ENCODE results near the gene EARS2.
"Not testable (repeated sequence)": the region's sequence is repeated elsewhere in the genome, so short reads cannot be mapped to it uniquely, and the experiment has no call there.

The EARS2 gene

DNA sequence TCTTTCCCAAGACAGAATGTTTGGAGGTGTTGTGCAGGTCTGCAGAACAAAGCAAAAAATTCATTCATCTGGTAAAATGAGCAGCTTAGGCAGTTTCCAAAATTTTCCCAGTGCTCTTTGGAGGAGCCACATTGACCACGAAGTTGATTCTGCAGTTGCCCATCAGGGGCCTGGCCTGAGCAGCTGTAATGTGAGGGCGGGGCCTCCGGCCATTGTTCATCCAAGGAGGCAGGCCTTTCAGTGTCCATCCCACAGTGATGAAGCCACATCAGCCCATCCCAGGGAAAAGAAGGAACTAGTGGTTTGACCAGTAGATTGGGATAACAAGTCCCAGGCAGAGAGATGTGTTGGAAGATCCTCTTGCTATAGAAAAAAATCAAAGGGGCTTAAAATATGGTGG, 10.5 kb upstream of the EARS2 start:
- DNase-seq (ENCODE audit: low read depth): no peak

DNA sequence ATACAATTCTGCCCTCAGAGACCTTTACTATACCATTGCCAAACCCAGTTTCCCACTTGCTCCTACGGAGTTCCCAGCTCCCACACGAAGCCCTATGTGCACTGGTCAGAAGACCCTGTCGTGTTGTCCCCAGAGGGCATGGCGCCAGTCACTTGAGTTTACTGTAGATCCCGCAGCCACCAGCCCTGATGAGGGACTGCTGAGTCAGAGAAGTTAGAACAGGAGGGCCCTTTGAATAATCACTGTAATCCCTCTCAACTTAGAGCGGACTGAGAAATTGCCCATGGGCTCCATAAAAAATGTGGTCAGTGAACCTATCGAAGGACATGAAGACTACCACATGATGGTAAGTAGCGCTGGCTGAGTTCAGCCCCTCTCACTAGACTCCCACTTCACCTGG, 9.6 kb upstream of the EARS2 start:
- DNase-seq (ENCODE audit: low read depth): no peak

DNA sequence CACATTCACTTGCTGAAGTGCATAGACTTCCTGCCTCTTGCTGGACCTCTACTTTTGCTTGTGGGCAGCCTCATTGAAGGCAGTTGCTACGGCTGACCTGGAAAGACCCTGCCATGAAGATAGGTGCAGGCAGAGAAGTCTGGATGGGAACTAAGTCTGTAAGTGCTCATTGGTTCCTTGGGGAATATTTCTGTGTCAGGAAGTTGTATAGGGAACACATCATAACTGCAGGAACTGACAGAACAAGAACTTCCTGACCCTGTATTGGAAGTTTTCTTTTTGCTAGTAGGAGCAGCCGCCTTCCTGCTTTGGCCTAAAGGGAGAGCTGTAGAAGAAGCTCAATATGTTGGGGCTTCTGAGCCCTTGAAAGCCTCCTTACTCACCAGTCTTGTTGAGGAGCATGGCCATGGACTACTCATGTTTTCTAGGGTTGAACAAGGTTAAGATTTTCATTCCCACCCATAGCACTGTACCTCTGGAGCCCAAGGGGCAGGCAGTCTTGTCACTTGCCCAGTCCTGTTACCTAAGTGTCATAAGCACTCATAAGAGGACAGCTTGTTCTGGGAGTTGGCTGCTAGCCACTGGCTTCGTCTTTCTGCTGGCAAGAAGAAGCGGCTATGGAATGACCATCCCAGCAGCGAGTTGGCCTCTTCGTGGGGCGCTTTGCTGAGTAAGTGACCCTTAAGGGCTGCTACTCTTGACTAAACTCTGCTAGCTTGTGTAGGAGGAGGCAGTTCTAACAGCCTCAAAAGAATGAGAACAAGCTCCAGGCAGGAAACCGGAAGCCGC, 7.6 kb upstream of the EARS2 start:
- peak; percentile 3 for DNase-seq (ENCODE audit: low read depth)

DNA sequence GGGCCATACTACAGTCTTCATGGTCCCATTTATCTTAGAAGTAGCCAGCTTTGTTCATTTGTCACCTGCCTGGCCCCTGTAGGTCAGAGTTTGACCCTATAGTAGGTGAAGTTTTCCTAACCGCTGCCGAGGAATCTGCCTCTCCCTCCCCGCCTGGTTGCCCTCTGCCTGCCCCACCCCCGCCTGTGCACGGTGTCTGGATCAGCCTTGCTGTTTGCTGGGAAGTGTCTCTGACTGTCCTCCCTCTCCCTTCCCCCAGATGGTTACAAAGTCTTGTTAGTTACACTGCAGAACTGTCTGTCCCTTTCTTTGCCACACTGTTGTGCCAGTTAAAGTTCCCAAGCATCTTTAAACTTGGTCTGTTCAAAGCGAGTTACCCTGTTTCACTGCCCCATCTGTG, 6.0 kb upstream of the EARS2 start:
- no peak for DNase-seq (ENCODE audit: low read depth)

DNA sequence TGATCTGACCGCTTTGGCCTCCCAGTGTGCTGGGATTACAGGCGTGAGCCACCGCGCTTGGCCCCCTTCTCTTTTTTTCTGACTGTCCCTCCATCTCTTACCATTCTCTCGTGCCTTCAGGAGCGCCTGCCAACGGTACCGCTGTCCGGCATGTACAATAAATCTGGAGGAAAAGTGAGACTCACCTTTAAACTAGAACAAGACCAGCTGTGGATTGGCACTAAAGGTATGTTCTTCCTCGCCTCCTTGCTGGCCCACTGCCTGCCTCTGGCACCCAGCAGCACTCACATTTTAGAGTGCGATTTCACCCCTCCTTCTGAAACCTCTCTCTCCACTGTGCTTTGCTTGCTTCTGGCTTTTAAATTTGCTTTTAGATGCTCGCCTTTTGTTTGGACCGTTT, 5.4 kb upstream of the EARS2 start:
- no peak for DNase-seq (ENCODE audit: low read depth)

DNA sequence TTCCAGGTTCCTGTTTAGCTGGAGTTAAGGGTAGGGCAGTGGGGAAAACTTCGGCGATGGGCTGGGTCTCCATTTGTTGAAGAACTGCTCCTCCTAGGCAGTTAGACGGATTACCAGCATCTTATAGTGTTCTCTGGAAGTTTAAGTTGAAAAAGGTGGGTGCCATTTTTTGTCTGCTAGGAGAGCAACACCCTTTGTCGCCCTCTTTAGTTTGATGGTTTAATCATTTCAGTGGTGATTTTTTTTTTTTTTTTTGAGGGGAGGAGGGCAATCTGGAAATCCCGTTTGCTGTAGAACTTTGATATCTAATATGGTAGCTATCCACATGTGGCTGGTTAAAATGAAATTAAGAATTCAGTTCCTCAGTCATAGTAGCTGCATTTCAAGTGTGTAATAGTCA, 4.4 kb upstream of the EARS2 start:
- no peak for DNase-seq (ENCODE audit: low read depth)

DNA sequence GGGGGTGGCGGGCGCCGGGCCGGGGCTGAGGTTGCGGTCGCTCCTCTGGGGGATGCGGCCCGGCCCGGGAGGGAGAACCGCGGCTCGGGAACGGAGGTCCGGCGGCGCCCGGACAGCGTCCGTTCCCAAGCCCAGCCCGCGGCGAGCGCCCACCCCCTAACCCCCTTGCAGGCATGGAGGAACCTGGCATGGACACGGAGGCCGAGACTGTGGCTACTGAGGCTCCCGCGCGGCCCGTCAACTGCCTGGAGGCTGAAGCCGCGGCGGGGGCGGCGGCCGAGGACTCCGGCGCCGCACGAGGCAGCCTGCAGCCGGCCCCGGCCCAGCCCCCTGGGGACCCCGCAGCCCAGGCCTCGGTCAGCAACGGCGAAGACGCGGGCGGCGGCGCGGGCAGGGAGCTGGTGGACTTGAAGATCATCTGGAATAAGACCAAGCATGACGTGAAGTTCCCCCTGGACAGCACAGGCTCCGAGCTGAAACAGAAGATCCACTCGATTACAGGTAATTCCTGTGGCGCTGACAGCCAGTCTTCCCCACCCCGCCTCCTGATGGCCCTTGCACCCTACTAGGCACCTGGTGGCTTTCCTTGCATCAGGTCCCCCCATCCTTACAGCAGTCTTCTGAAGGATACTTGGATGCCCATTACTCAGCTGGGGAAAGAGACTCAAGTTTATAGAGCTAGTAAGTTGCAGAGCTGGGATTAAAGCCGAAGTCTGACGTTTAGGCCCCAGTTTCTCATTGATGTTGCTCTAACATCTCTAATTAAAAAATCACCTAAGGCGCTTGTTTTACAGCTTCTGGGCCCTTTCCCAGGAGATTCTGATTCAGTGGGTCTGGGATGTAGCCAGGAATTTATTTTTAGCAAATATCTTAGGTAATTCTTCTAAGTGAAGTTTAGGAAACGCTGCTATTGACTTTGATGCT, 891 bp upstream of the EARS2 start:
- DNase-seq (ENCODE audit: low read depth): peak; percentile 44

DNA sequence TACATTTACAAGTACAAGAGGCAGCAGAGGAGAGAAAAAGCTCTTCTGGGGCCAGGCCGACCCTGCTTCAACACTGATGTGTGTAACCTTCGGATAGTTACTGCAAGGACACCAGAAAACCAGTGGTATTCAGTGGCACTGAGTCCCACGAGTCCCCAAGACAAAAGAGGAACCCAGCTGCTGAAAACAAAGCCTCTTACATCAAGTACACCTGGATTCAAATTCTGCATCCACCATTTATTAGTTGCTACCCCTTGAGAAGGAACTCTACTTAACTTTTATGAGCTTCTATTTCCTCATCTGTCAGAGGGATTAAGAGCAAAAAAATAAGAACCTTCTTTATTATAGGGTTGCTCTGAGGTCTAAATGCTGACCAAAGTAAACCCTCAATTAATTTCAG, 2.6 kb downstream of the EARS2 start:
- DNase-seq (ENCODE audit: low read depth): no peak

- DNase-seq (ENCODE audit: low read depth): no peak
These were observed 5.0 kb downstream of the EARS2 start for GRCh38 chr16:23552161-23552560.

DNA sequence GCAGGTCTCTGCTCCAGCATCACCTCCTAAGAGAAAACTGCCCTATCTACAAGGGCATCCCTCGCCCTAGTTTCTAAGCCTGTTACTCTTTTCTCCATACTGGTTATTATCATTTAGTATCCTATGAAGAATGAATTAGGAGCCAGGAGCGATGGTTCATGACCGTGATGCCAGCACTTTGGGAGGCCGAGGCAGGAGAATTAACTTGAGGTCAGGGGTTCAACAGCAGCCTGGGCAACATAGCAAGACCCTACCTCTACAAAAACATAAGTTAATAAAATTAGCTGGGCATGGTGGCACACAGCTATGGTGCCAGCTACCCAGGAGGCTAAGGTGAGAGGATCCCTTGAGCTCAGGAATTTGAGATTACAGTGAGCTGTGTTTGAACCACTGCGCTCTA, 7.2 kb downstream of the EARS2 start:
- DNase-seq (ENCODE audit: low read depth): no peak

DNA sequence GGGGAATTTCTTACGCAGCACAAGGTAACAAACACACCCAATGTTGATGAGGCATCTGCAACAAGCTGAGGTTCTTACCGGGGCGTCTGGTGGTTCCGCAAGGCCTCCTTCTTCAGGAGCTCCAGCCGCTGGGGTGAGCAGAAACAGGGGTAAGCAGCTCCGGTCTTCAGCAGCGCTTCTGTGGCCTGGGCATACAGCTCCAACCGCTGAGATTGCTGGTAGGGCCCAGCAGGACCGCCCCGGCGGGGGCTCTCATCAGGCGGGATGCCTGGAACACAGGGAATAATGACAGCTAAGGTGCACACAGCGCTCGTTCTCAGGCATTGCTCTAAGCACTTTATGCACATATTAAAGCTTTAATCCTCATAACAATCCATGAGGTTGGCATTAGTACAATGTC, 12.7 kb downstream of the EARS2 start:
- no peak for DNase-seq (ENCODE audit: low read depth)

GRCh38 chr16:23540817-23541178, 16.4 kb downstream of the EARS2 start:
- not testable (repeated sequence) for DNase-seq (ENCODE audit: low read depth)

GRCh38 chr16:23539984-23540816, 16.9 kb downstream of the EARS2 start:
- no peak for DNase-seq (ENCODE audit: low read depth)

DNA sequence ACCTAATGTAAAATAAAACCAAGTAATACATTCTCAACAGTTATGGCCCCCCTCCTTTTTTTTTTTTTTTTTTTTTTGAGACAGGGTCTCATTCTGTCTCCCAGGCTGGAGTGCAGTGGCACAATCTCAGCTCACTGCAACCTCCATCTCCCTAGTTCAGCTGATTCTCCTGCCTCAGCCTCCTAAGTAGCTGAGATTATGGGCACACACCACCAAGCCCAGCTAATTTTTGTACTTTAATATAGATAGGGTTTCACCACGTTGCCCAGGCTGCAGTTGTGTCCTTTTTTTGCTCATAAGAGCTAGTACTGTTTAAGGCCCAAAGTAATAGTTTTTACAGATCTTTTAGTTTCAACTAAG, 18.3 kb downstream of the EARS2 start:
- DNase-seq (ENCODE audit: low read depth): no peak

GRCh38 chr16:23537390-23537789, 19.8 kb downstream of the EARS2 start:
- DNase-seq (ENCODE audit: low read depth): no peak

DNA sequence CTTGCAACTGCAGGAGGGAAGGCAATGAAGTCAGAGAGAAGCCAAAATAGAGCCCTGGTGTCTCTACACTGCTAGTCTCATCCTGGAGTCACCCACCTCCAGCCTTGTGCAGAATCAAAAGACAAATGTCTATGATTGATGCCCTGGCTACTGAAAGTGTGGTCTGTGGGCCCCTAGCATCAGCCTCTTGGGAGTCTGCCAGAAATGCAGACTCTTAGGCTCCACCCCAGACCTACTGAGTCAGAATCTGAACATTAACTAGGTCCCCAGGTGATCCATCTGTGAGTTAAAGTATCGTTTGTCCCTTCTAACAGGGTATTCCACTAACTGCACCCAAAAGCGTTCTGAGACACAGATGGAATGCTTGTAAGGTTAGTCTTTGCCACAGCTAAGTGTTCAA, 21.2 kb downstream of the EARS2 start:
- no peak for DNase-seq (ENCODE audit: low read depth)

DNA sequence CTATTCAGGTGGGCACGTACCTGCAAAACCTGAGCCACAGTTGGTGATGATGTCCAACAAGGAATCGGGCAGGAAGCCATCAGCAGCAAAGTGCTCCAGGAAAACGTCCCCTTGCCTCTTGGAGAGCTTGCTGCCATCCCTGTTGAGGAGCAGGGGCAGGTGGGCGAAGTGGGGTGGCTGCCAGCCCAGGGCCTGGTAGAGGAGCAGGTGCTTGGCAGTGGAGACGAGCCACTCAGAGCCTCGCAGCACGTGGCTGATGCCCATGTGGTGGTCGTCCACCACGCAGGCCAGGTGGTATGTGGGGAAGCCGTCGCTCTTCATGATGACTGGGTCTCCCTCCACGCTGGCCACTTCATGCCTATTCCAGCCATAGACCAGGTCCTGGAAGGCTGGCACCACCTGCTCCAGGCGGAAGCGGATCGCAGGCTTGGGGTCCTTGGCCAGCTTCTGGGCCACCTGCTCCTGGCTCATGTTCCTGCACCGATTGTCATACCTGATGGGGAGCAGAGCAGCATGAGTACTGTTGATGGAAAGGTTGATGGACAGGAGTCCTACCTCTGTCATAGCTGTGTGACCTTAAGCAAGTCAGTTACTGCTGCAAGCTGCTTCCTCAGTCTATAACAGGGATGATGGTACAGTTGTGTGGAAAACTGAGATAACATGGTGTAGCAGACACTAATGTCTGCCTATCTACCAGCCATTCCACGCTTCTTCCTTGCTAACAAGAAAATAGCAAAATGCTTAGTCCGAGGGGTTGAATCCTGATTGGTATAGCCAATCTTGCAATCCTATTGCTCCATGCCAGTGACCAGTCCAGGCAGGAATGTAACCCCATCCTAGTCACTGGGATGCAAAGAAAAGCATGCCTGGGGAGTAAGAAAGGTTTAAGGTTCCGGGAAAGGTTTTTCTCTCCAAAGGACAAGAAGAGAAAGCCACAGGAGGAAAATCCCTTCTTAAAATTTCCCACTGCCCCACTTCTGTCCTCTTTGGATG, 22.0 kb downstream of the EARS2 start:
- no peak for DNase-seq (ENCODE audit: low read depth)

- no peak for DNase-seq (ENCODE audit: low read depth)
These were observed 24.7 kb downstream of the EARS2 start for GRCh38 chr16:23532448-23532847.

DNA sequence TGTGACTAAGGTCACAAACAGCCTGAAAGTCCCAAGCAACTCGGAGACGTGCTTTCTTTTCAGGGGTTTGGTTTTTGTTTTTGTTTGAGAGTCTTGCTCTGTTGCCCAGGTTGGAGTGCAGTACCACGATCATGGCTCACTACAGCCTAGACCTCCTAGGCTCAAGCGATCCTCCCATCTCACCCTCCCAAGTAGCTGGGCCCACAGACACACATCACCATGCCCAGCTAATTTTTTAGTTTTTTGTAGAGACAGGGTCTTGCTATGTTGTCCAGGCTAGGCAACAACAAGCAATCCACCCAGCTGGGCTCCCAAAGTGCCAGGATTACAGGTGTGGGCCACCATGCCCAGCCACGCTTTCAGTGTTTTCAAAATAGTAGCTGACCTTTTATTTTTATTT, 27.1 kb downstream of the EARS2 start:
- DNase-seq (ENCODE audit: low read depth): no peak

- no peak for DNase-seq (ENCODE audit: low read depth)
These were observed 28.4 kb downstream of the EARS2 start for GRCh38 chr16:23528644-23529310.

Data from fibroblast of gingiva (primary cell).